SW 1271 (cell line): ENCODE measurements around the gene SPTBN1.

ENCODE experiments used
- DNase-seq, 2 experiments: peaks; one replicate each; lab custom pipeline; 2025; lab: John Stamatoyannopoulos, UW

Gene SPTBN1

GRCh38 chr2:54529935-54530334, 73.8 kb downstream of the SPTBN1 start:
- DNase-seq, result no peak

GRCh38 chr2:54531558-54531957, 75.4 kb downstream of the SPTBN1 start:
- no peak for DNase-seq

- DNase-seq, result no peak
These were observed 78.1 kb downstream of the SPTBN1 start for GRCh38 chr2:54534221-54534620.

GRCh38 chr2:54534625-54535024, 78.5 kb downstream of the SPTBN1 start:
- DNase-seq, result no peak

GRCh38 chr2:54535599-54536195, 79.6 kb downstream of the SPTBN1 start:
- no peak for DNase-seq

- DNase-seq, result no peak
These were observed 80.6 kb downstream of the SPTBN1 start for GRCh38 chr2:54536720-54537119.

- no peak for DNase-seq
These were observed 82.4 kb downstream of the SPTBN1 start for GRCh38 chr2:54538537-54538936.

GRCh38 chr2:54539683-54540082, 83.6 kb downstream of the SPTBN1 start:
- DNase-seq, result no peak

GRCh38 chr2:54540194-54540593, 84.1 kb downstream of the SPTBN1 start:
- no peak for DNase-seq

- no peak for DNase-seq
These were observed 85.9 kb downstream of the SPTBN1 start for GRCh38 chr2:54541995-54542394.

GRCh38 chr2:54543733-54544396, 87.7 kb downstream of the SPTBN1 start:
- no peak for DNase-seq

GRCh38 chr2:54545702-54546450, 89.7 kb downstream of the SPTBN1 start:
- DNase-seq, result no peak

GRCh38 chr2:54546518-54546917, 90.4 kb downstream of the SPTBN1 start:
- DNase-seq, result no peak

- no peak for DNase-seq
These were observed 91.0 kb downstream of the SPTBN1 start for GRCh38 chr2:54546923-54547720.

- DNase-seq, result no peak
These were observed 93.3 kb downstream of the SPTBN1 start for GRCh38 chr2:54549430-54549829.

GRCh38 chr2:54549917-54550518, 93.9 kb downstream of the SPTBN1 start:
- DNase-seq, result no peak

GRCh38 chr2:54550547-54550946, 94.4 kb downstream of the SPTBN1 start:
- no peak for DNase-seq

GRCh38 chr2:54551123-54551756, 95.1 kb downstream of the SPTBN1 start:
- no peak for DNase-seq

GRCh38 chr2:54553075-54553474, 96.9 kb downstream of the SPTBN1 start:
- DNase-seq, result no peak

GRCh38 chr2:54553775-54554174, 97.6 kb downstream of the SPTBN1 start:
- no peak for DNase-seq

- DNase-seq, result no peak
These were observed 99.3 kb downstream of the SPTBN1 start for GRCh38 chr2:54555318-54555837.
